Peyer's patch (tissue), 4 donors: ENCODE data around the gene LAMC3. TPM values are rescaled to one million over a fixed set of nuclear protein-coding genes. Genes with fewer than 3 reads are reported as not detected.

Experiments used
- DNase-seq, 3 donors: peaks; one replicate each; pipeline ENCODE4 v3.0.0-alpha.2; 2017 to 2019
- H3K27ac ChIP-seq, 4 donors: fragments of 200-600 bp; sonication (generic); one replicate each; pipeline ENCODE4 v1.5.1; 2016 to 2019
- H3K27me3 ChIP-seq, 2 donors: fragments of 200-600 bp; sonication (generic); one replicate each; pipeline ENCODE4 v1.5.1; 2019
- H3K36me3 ChIP-seq, 3 donors: fragments of 200-600 bp; sonication (generic); one replicate each; pipeline ENCODE4 v1.5.1; 2016 to 2019
- H3K4me1 ChIP-seq, 4 donors: fragments of 200-600 bp; sonication (generic); one replicate each; pipeline ENCODE4 v1.5.1; 2016 to 2019
- H3K4me3 ChIP-seq, 4 donors: fragments of 200-600 bp; sonication (generic); 1 replicate in 3 of 4; 2 replicates in 1 of 4; pipeline ENCODE4 v1.5.1; 2016 to 2019; ENCODE audit warnings: mild to moderate bottlenecking in 1 of 4
- H3K9me3 ChIP-seq, 4 donors: fragments of 200-600 bp; sonication (generic); one replicate each; pipeline ENCODE4 v1.5.1; 2016 to 2019; ENCODE audit warnings: mild to moderate bottlenecking in 1 of 4
- CTCF ChIP-seq, 6 experiments: fragments of 450-650 bp in 4 of 6; fragments of 200-600 bp in 2 of 6; sonication (generic) in 1 of 6; IDR thresholded peaks; one replicate each; pipeline ENCODE4 v1.5.1; 2017 to 2019; ENCODE audit warnings: antibody characterized with exemption in 6 of 6, mild to moderate bottlenecking in 3 of 6, moderate library complexity in 1 of 6
- POLR2A ChIP-seq, 2 donors: fragments of 450-650 bp; IDR thresholded peaks; one replicate each; pipeline ENCODE4 v1.5.1; 2017; ENCODE audit warnings: antibody characterized with exemption in 2 of 2, mild to moderate bottlenecking in 2 of 2, moderate library complexity in 2 of 2
- total RNA-seq, 4 donors: library from RNA; depleted of rRNA; stranded (reverse); fragments of >200 nt; gene quantifications; one replicate each; pipeline ENCODE4 v1.1.0, GENCODE V29; 2016

Gene LAMC3
- total RNA-seq, 4 donors from 2014 or later, result 1.6 to 4.1 (median 3.9) TPM; not detected in 1

GRCh38 chr9:130970855-130971254 is 38.1 kb upstream of the LAMC3 start:
- TF ChIP-seq CTCF (IDR thresholded peaks at IDR 0.05), result no peak
- TF ChIP-seq POLR2A (IDR thresholded peaks at IDR 0.05), result no peak
- DNase-seq, result no peak
- no peaks in the 10 kb centered on the region for H3K9me3 ChIP-seq
- H3K27me3 ChIP-seq, result no peaks in the 10 kb centered on the region
- no peaks in the 10 kb centered on the region for H3K36me3 ChIP-seq
- no peak overlapping the region for H3K4me3 ChIP-seq
- no peaks in the 10 kb centered on the region for H3K4me1 ChIP-seq
- H3K27ac ChIP-seq, result no peak overlapping the region

GRCh38 chr9:130971294-130971849 is 37.6 kb upstream of the LAMC3 start:
- no peaks in the 10 kb centered on the region for H3K36me3 ChIP-seq
- H3K9me3 ChIP-seq, result no peaks in the 10 kb centered on the region
- H3K27me3 ChIP-seq, result no peaks in the 10 kb centered on the region
- H3K27ac ChIP-seq, result no peak overlapping the region
- no peaks in the 10 kb centered on the region for H3K4me1 ChIP-seq
- H3K4me3 ChIP-seq, result no peak overlapping the region
- no peak for DNase-seq
- TF ChIP-seq POLR2A (IDR thresholded peaks at IDR 0.05) (no peak), CTCF (IDR thresholded peaks at IDR 0.05) (no peak)

- Histone ChIP-seq H3K4me1 (no peaks in the 10 kb centered on the region), H3K27me3 (no peaks in the 10 kb centered on the region), H3K36me3 (no peaks in the 10 kb centered on the region), H3K4me3 (no peak overlapping the region), H3K9me3 (no peaks in the 10 kb centered on the region), H3K27ac (no peak overlapping the region)
- no peak for DNase-seq
- TF ChIP-seq POLR2A (IDR thresholded peaks at IDR 0.05) (no peak), CTCF (IDR thresholded peaks at IDR 0.05) (no peak)
Measured at GRCh38 chr9:130972277-130972956, 36.6 kb upstream of the LAMC3 start.

GRCh38 chr9:130972957-130973685 is 35.9 kb upstream of the LAMC3 start:
- H3K4me3 ChIP-seq, result no peak overlapping the region
- no peaks in the 10 kb centered on the region for H3K9me3 ChIP-seq
- no peaks in the 10 kb centered on the region for H3K36me3 ChIP-seq
- TF ChIP-seq POLR2A (IDR thresholded peaks at IDR 0.05) (no peak), CTCF (IDR thresholded peaks at IDR 0.05) (no peak)
- no peak overlapping the region for H3K27ac ChIP-seq
- no peak for DNase-seq
- H3K4me1 ChIP-seq, result no peaks in the 10 kb centered on the region
- H3K27me3 ChIP-seq, result no peaks in the 10 kb centered on the region

- H3K36me3 ChIP-seq, result no peaks in the 10 kb centered on the region
- H3K9me3 ChIP-seq, result no peaks in the 10 kb centered on the region
- H3K4me3 ChIP-seq, result no peak overlapping the region
- no peak overlapping the region for H3K27ac ChIP-seq
- TF ChIP-seq CTCF (IDR thresholded peaks at IDR 0.05) (no peak), POLR2A (IDR thresholded peaks at IDR 0.05) (no peak)
- H3K4me1 ChIP-seq, result no peaks in the 10 kb centered on the region
- DNase-seq, result no peak
- no peaks in the 10 kb centered on the region for H3K27me3 ChIP-seq
Measured at GRCh38 chr9:130973686-130974281, 35.2 kb upstream of the LAMC3 start.
